PC-9 (cell line): Measurements from ENCODE around the gene ZMYND15.

Experiments used
- CTCF ChIP-seq: fragments of 200-600 bp; sonication (generic); conservative IDR thresholded peaks from 2 replicates; pipeline ENCODE4 v1.6.1; 2017; ENCODE audit warnings: mixed run types, antibody characterized with exemption, mild to moderate bottlenecking, moderate library complexity
- EZH2 ChIP-seq: fragments of 200-600 bp; sonication (generic); IDR thresholded peaks from 2 replicates; pipeline ENCODE4 v1.8.0; 2017; ENCODE audit warnings: antibody characterized with exemption, low read depth

GRCh38 chr17:4691686-4692085 lies 47.9 kb upstream of the ZMYND15 start:
- TF ChIP-seq CTCF = no peak
- TF ChIP-seq EZH2 = no peak
